H1 (cell line): ENCODE data around the gene PGLYRP4. TPM values are rescaled to one million over a fixed set of nuclear protein-coding genes. Genes with fewer than 3 reads are reported as not detected.

Source experiments
- BRCA1 ChIP-seq: IDR thresholded peaks from 2 replicates; pipeline ENCODE4 v1.6.1; 2012; ENCODE audit warnings: low read depth, low read length, improper control_type of control experiment
- CHD7 ChIP-seq: fragments of 300-600 bp; sonication (generic); IDR thresholded peaks from 2 replicates; pipeline ENCODE4 v1.7.1; 2012; ENCODE audit warnings: low read length, moderate library complexity, mild to moderate bottlenecking, inconsistent platforms; ENCODE audit not compliant: insufficient replicate concordance
- EZH2 ChIP-seq: fragments of 200-600 bp; sonication (generic); IDR thresholded peaks from 2 replicates; pipeline ENCODE4 v1.7.1; 2012; ENCODE audit warnings: low read depth, mild to moderate bottlenecking, moderate library complexity, low read length, inconsistent platforms; ENCODE audit not compliant: severe bottlenecking
- GABPA ChIP-seq: IDR thresholded peaks from 2 replicates; pipeline ENCODE4 v1.6.1; 2011; ENCODE audit warnings: mild to moderate bottlenecking, low read length, moderate library complexity, borderline replicate concordance; ENCODE audit not compliant: insufficient read depth
- JUN ChIP-seq: IDR thresholded peaks from 2 replicates; pipeline ENCODE4 v1.6.1; 2011; ENCODE audit warnings: low read depth, mild to moderate bottlenecking, improper control_type of control experiment, low read length
- JUND ChIP-seq: IDR thresholded peaks from 2 replicates; pipeline ENCODE4 v1.6.1; 2011; ENCODE audit warnings: mild to moderate bottlenecking, improper control_type of control experiment, low read length
- SIRT6 ChIP-seq: IDR thresholded peaks from one replicate; pipeline ENCODE4 v1.7.1; 2012; ENCODE audit warnings: low read length, inconsistent platforms
- SP2 ChIP-seq: IDR thresholded peaks from 2 replicates; pipeline ENCODE4 v1.6.1; 2012; ENCODE audit warnings: mild to moderate bottlenecking, low read length, inconsistent platforms
- SUZ12 ChIP-seq: fragments of 200-600 bp; sonication (generic); IDR thresholded peaks from 2 replicates; pipeline ENCODE4 v1.6.1; 2012; ENCODE audit warnings: mild to moderate bottlenecking, inconsistent platforms, low read length, moderate library complexity, mixed read lengths
- polyA plus RNA-seq, 7 experiments: library from polyadenylated mRNA; depleted of rRNA in 3 of 7; stranded (reverse) in 5 of 7; unstranded in 2 of 7; fragments of >200 nt in 5 of 7; fragments of 200-250 nt in 2 of 7; gene quantifications; 1 replicate in 5 of 7; 2 replicates in 1 of 7; 4 replicates in 1 of 7; pipeline versions ENCODE4 v1.2.1 to v1.2.3, GENCODE V29; 2011 to 2013; ENCODE audit warnings: missing spikeins in 2 of 7, mixed read lengths in 2 of 7
- total RNA-seq: library from RNA; stranded (reverse); fragmentation: NEBNext Ultra II Directional; extraction: Animal tissue kit (Norgen Biotek cat#: 25700); gene quantifications from 2 replicates; pipeline ENCODE4 v1.2.1, GENCODE V29; 2021
- TF ChIP-seq, protein P1 (sequence below): IDR thresholded peaks from 2 replicates; pipeline ENCODE4 v1.6.1; 2012; ENCODE audit warnings: inconsistent platforms

The PGLYRP4 gene
- total and polyA plus RNA-seq, 2 of the 8 experiments (the other 6 are each of a cell fraction or from before 2014, with no cell fraction given): not detected

DNA sequence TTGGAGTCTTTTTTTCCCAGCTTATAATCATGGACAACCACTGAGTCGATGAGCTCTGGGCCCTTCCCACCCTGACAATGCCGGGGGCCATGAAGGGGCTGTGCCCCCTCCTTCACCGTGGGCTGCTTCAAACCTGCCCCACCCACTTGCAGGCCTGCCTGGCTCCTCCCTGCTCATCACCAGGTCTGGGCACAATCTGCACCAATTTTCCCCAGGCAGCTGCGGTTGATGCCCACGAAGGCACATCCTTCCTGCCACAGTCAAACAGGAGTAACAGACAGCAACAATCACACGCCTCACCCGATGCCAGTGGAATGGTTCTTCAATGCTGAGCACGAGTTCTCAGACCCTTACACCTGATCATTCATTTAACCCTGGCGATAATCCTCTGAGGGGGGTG, 54.8 kb downstream of the PGLYRP4 start (continued):
- no peak for TF ChIP-seq CHD7
- no peak for TF ChIP-seq EZH2
- no peak for TF ChIP-seq JUN
- no peak for TF ChIP-seq SIRT6
- TF ChIP-seq, protein P1, sequence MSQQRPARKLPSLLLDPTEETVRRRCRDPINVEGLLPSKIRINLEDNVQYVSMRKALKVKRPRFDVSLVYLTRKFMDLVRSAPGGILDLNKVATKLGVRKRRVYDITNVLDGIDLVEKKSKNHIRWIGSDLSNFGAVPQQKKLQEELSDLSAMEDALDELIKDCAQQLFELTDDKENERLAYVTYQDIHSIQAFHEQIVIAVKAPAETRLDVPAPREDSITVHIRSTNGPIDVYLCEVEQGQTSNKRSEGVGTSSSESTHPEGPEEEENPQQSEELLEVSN: no peak
- TF ChIP-seq GABPA: no peak
- no peak for TF ChIP-seq SP2
- TF ChIP-seq BRCA1: no peak
- no peak for TF ChIP-seq SUZ12
- no peak for TF ChIP-seq JUND
